D721Med (cell line): ENCODE measurements around the gene MRGPRD.

Experiments used
- DNase-seq: peaks from one replicate; pipeline ENCODE4 v3.0.0; 2011; ENCODE audit warnings: low spot score; ENCODE audit not compliant: insufficient read length
- FAIRE-seq: peaks from 2 replicates; lab custom pipeline; 2011; peaks lifted over from hg19 to GRCh38; lab: Jason Lieb, UNC
- CTCF ChIP-seq: IDR thresholded peaks from 2 replicates; pipeline ENCODE4 v1.5.1; 2012; ENCODE audit warnings: mild to moderate bottlenecking, control low read depth; ENCODE audit not compliant: insufficient read depth; ENCODE audit errors: missing control alignments

MRGPRD gene

GRCh38 chr11:68936676-68937620 lies 43.8 kb downstream of the MRGPRD start:
- no peak for FAIRE-seq
- no peak for DNase-seq
- TF ChIP-seq CTCF: no peak

- DNase-seq (no peak), FAIRE-seq (no peak)
- no peak for TF ChIP-seq CTCF
Measured at GRCh38 chr11:68936358-68936636, 44.5 kb downstream of the MRGPRD start.

- TF ChIP-seq CTCF: no peak
- DNase-seq (no peak), FAIRE-seq (no peak)
Measured at GRCh38 chr11:68935516-68936357, 45.0 kb downstream of the MRGPRD start.

GRCh38 chr11:68935066-68935465 lies 45.7 kb downstream of the MRGPRD start:
- no peak for DNase-seq
- TF ChIP-seq CTCF: no peak

GRCh38 chr11:68934666-68935065 lies 46.1 kb downstream of the MRGPRD start:
- DNase-seq (no peak), FAIRE-seq (no peak)
- no peak for TF ChIP-seq CTCF

More at GRCh38 chr11:68935066-68935465, 45.7 kb downstream of the MRGPRD start:
- FAIRE-seq: no peak

- no peak for TF ChIP-seq CTCF
- FAIRE-seq (no peak), DNase-seq (no peak)
Measured at GRCh38 chr11:68934321-68934645, 46.5 kb downstream of the MRGPRD start.
